Measurements from ENCODE around the gene SFTA2.

Gene SFTA2

GRCh38 chr6:30882759-30883684, 48.9 kb downstream of the SFTA2 start:
- H3K79me2 ChIP-seq, result peaks cover 16% of the 10 kb centered on the region
- TF ChIP-seq CTCF (IDR thresholded peaks at IDR 0.05), result no peak
- no peaks in the 10 kb centered on the region for H3K36me3 ChIP-seq (ENCODE audit: control insufficient read depth, insufficient read depth, low read length)
- H3K4me2 ChIP-seq (ENCODE audit: low read length), result peak overlapping the region; percentile 99
- H2AFZ ChIP-seq, result peak overlapping the region; percentile 89
- peaks cover 56% of the 10 kb centered on the region for H3K4me1 ChIP-seq
- peak overlapping the region; percentile 72 for H3K4me3 ChIP-seq (ENCODE audit: low read depth, low read length)
- peak overlapping the region; percentile 100 for H3K27ac ChIP-seq
- no peaks in the 10 kb centered on the region for H3K9me3 ChIP-seq (ENCODE audit: control insufficient read depth, low read length)
- peak overlapping the region; percentile 97 for H3K9ac ChIP-seq
- H3K27me3 ChIP-seq (ENCODE audit: control insufficient read depth, insufficient read depth, low read length), result no peaks in the 10 kb centered on the region

GRCh38 chr6:30882204-30882758, 49.7 kb downstream of the SFTA2 start:
- Histone ChIP-seq H3K9me3 (ENCODE audit: control insufficient read depth, low read length) (no peaks in the 10 kb centered on the region), H3K9ac (peak overlapping the region; percentile 78), H3K79me2 (peaks cover 16% of the 10 kb centered on the region), H3K4me3 (ENCODE audit: low read depth, low read length) (peak overlapping the region; percentile 72), H2AFZ (peak overlapping the region; percentile 89), H3K27me3 (ENCODE audit: control insufficient read depth, insufficient read depth, low read length) (no peaks in the 10 kb centered on the region), H3K4me1 (peaks cover 56% of the 10 kb centered on the region), H3K36me3 (ENCODE audit: control insufficient read depth, insufficient read depth, low read length) (no peaks in the 10 kb centered on the region), H3K4me2 (ENCODE audit: low read length) (peak overlapping the region; percentile 99), H3K27ac (peak overlapping the region; percentile 100)
- no peak for TF ChIP-seq CTCF (IDR thresholded peaks at IDR 0.05)

GRCh38 chr6:30881392-30882203, 50.4 kb downstream of the SFTA2 start:
- H3K9ac ChIP-seq, result peak overlapping the region; percentile 78
- peak overlapping the region; percentile 72 for H3K4me3 ChIP-seq (ENCODE audit: low read depth, low read length)
- H3K27ac ChIP-seq, result peak overlapping the region; percentile 100
- H3K9me3 ChIP-seq (ENCODE audit: control insufficient read depth, low read length), result no peaks in the 10 kb centered on the region
- H3K4me1 ChIP-seq, result peaks cover 55% of the 10 kb centered on the region
- H2AFZ ChIP-seq, result peak overlapping the region; percentile 89
- peaks cover 12% of the 10 kb centered on the region for H3K79me2 ChIP-seq
- TF ChIP-seq CTCF (IDR thresholded peaks at IDR 0.05), result no peak
- no peaks in the 10 kb centered on the region for H3K36me3 ChIP-seq (ENCODE audit: control insufficient read depth, insufficient read depth, low read length)
- H3K27me3 ChIP-seq (ENCODE audit: control insufficient read depth, insufficient read depth, low read length), result no peaks in the 10 kb centered on the region
- peak overlapping the region; percentile 99 for H3K4me2 ChIP-seq (ENCODE audit: low read length)

All from parathyroid adenoma (tissue), 2 donors.